ENCODE measurements around the gene TPSD1.

- TF ChIP-seq CTCF (optimal IDR thresholded peaks at IDR 0.05 in 1 of 3, IDR thresholded peaks at IDR 0.05 in 1 of 3, conservative IDR thresholded peaks at IDR 0.05 in 1 of 3; ENCODE audit: extremely low read depth in 1 of 3, insufficient read depth in 2 of 3, low read length in 3 of 3) (no peak), EZH2 (IDR thresholded peaks at IDR 0.05; ENCODE audit: low read length) (no peak)
These were observed 34.0 kb upstream of the TPSD1 start for GRCh38 chr16:1221628-1222552.
